Esophagus (tissue), 2 donors: ENCODE data around the gene CPA1. TPM values are rescaled to one million over a fixed set of nuclear protein-coding genes. Genes with fewer than 3 reads are reported as not detected.

Experiments used
- H3K27ac ChIP-seq, 2 donors: one replicate each; pipeline ENCODE4 v1.5.1; 2013; ENCODE audit warnings: low read depth in 2 of 2, mild to moderate bottlenecking in 2 of 2, inconsistent platforms in 1 of 2, low read length in 1 of 2, moderate library complexity in 1 of 2
- H3K27me3 ChIP-seq, 2 donors: one replicate each; pipeline ENCODE4 v1.6.1; 2013; ENCODE audit warnings: low read length in 2 of 2, control low read depth in 1 of 2, mild to moderate bottlenecking in 1 of 2; ENCODE audit not compliant: insufficient read depth in 2 of 2, control insufficient read depth in 1 of 2
- H3K36me3 ChIP-seq, 2 donors: one replicate each; pipeline ENCODE4 v1.6.1; 2013; ENCODE audit warnings: low read length in 1 of 2; ENCODE audit not compliant: control insufficient read depth in 2 of 2, insufficient read depth in 2 of 2
- H3K4me1 ChIP-seq, 2 donors: one replicate each; pipeline ENCODE4 v1.6.1; 2013; ENCODE audit warnings: low read length in 1 of 2; ENCODE audit not compliant: control insufficient read depth in 2 of 2, insufficient read depth in 2 of 2
- H3K4me3 ChIP-seq, 2 donors: one replicate each; pipeline ENCODE4 v1.5.1; 2013; ENCODE audit warnings: low read length in 2 of 2, mild to moderate bottlenecking in 2 of 2, low read depth in 1 of 2, moderate library complexity in 1 of 2
- H3K9me3 ChIP-seq, 2 donors: one replicate each; pipeline ENCODE4 v1.6.1; 2013; ENCODE audit warnings: mild to moderate bottlenecking in 2 of 2, low read depth in 1 of 2, low read length in 1 of 2, moderate library complexity in 1 of 2; ENCODE audit not compliant: control insufficient read depth in 2 of 2, insufficient read depth in 1 of 2
- WGBS, 2 donors: extraction: QIAGEN DNeasy Blood & Tissue Kit; methylation state at CpG; one replicate each; pipeline ENCODE4 v1.1.7; 2013; 5-methylcytosine and 5-hydroxymethylcytosine counted together
- polyA plus RNA-seq, 2 donors: library from polyadenylated mRNA; stranded (reverse); fragments of 200-250 nt; gene quantifications; one replicate each; pipeline ENCODE4 v1.2.3, GENCODE V29; 2013
- donor health status: healthy with polysubstance abuse.
- donor health status: Bipolar disorder and iron deficiency.

Gene CPA1
- polyA plus RNA-seq, 2 donors = 0.20 to 1.1 TPM

GRCh38 chr7:130383187-130383980, 3.1 kb downstream of the CPA1 start:
- Histone ChIP-seq H3K27ac (no peak overlapping the region), H3K9me3 (no peaks in the 10 kb centered on the region), H3K36me3 (no peaks in the 10 kb centered on the region), H3K4me3 (no peak overlapping the region), H3K4me1 (peaks cover 0 to 4% of the 10 kb centered on the region in 2 donors), H3K27me3 (no peaks in the 10 kb centered on the region)
- WGBS, 2 donors = 85 to 96% methylated on average over 18 of the region's 18 CpGs

- Histone ChIP-seq H3K4me3 (no peak overlapping the region), H3K4me1 (peaks cover 0 to 4% of the 10 kb centered on the region in 2 donors), H3K36me3 (no peaks in the 10 kb centered on the region), H3K27ac (no peak overlapping the region), H3K27me3 (no peaks in the 10 kb centered on the region), H3K9me3 (no peaks in the 10 kb centered on the region)
- 83 to 85% methylated on average over 10 of the region's 10 CpGs for WGBS, 2 donors
Observed at GRCh38 chr7:130384371-130384801, 4.1 kb downstream of the CPA1 start.

- H3K9me3 ChIP-seq = no peaks in the 10 kb centered on the region
- H3K27ac ChIP-seq = no peak overlapping the region
- no peak overlapping the region for H3K4me3 ChIP-seq
- no peaks in the 10 kb centered on the region for H3K27me3 ChIP-seq
- 90 to 95% methylated on average over 13 of the region's 13 CpGs for WGBS, 2 donors
- H3K36me3 ChIP-seq = no peaks in the 10 kb centered on the region
- H3K4me1 ChIP-seq = no peaks in the 10 kb centered on the region
Observed at GRCh38 chr7:130384841-130385599, 4.7 kb downstream of the CPA1 start.

- WGBS, 2 donors = 88 to 95% methylated on average over 6 of the region's 6 CpGs
- Histone ChIP-seq H3K4me3 (no peak overlapping the region), H3K36me3 (no peaks in the 10 kb centered on the region), H3K27me3 (no peaks in the 10 kb centered on the region), H3K9me3 (no peaks in the 10 kb centered on the region), H3K27ac (no peak overlapping the region), H3K4me1 (no peaks in the 10 kb centered on the region)
Observed at GRCh38 chr7:130385600-130386066, 5.3 kb downstream of the CPA1 start.

- Histone ChIP-seq H3K9me3 (no peaks in the 10 kb centered on the region), H3K27me3 (no peaks in the 10 kb centered on the region), H3K27ac (no peak overlapping the region), H3K4me1 (no peaks in the 10 kb centered on the region), H3K4me3 (no peak overlapping the region), H3K36me3 (no peaks in the 10 kb centered on the region)
- WGBS, 2 donors = 72 to 95% methylated on average over 3 of the region's 3 CpGs
Observed at GRCh38 chr7:130386876-130387275, 6.6 kb downstream of the CPA1 start.

- no peaks in the 10 kb centered on the region for H3K27me3 ChIP-seq
- H3K36me3 ChIP-seq = no peaks in the 10 kb centered on the region
- H3K9me3 ChIP-seq = no peaks in the 10 kb centered on the region
- H3K4me1 ChIP-seq = no peaks in the 10 kb centered on the region
- WGBS, 2 donors = 76 to 88% methylated on average over 3 of the region's 3 CpGs
- H3K27ac ChIP-seq = no peak overlapping the region
- H3K4me3 ChIP-seq = no peak overlapping the region
Observed at GRCh38 chr7:130387306-130387627, 7.0 kb downstream of the CPA1 start.

- H3K27me3 ChIP-seq = no peaks in the 10 kb centered on the region
- WGBS, 2 donors = 76 to 86% methylated on average over 12 of the region's 12 CpGs
- no peaks in the 10 kb centered on the region for H3K9me3 ChIP-seq
- no peaks in the 10 kb centered on the region for H3K36me3 ChIP-seq
- H3K4me3 ChIP-seq = no peak overlapping the region
- H3K27ac ChIP-seq = no peak overlapping the region
- H3K4me1 ChIP-seq = no peaks in the 10 kb centered on the region
Observed at GRCh38 chr7:130387628-130388403, 7.5 kb downstream of the CPA1 start.

GRCh38 chr7:130388671-130389070, 8.4 kb downstream of the CPA1 start:
- H3K4me3 ChIP-seq = no peak overlapping the region
- no peak overlapping the region for H3K27ac ChIP-seq
- no peaks in the 10 kb centered on the region for H3K9me3 ChIP-seq
- H3K36me3 ChIP-seq = no peaks in the 10 kb centered on the region
- 61 to 96% methylated on average over 2 of the region's 2 CpGs for WGBS, 2 donors
- H3K4me1 ChIP-seq = no peaks in the 10 kb centered on the region
- H3K27me3 ChIP-seq = no peaks in the 10 kb centered on the region

- Histone ChIP-seq H3K4me3 (no peak overlapping the region), H3K36me3 (no peaks in the 10 kb centered on the region), H3K27ac (no peak overlapping the region), H3K4me1 (no peaks in the 10 kb centered on the region), H3K9me3 (no peaks in the 10 kb centered on the region), H3K27me3 (no peaks in the 10 kb centered on the region)
- 76 to 91% methylated on average over 1 of the region's 1 CpG for WGBS, 2 donors
Observed at GRCh38 chr7:130390486-130390885, 10.2 kb downstream of the CPA1 start.
